HCT116 (cell line): ENCODE data around the gene TRIOBP. TPM values are rescaled to one million over a fixed set of nuclear protein-coding genes. Genes with fewer than 3 reads are reported as not detected.

Source experiments
- ATAC-seq: fragments of 200-7000 bp; cut with Tn5 transposase; 2 replicates; pipeline ENCODE4 v1.9.1; 2020; ENCODE audit warnings: mild to moderate bottlenecking, moderate library complexity
- BruUV-seq: library from RNA; stranded (reverse); fragments of 400-500 nt; replicated peaks from 2 replicates; lab custom pipeline; 2021; lab: Mats Ljungman, UMichigan
- CTCF ChIA-PET: fragments of 300-600 bp; sonication (Branson Sonifier 250); formaldehyde crosslinking; loops from one replicate; lab custom pipeline; 2021; ENCODE audit warnings: antibody characterized with exemption; lab: Charles Lee
- POLR2A ChIA-PET: fragments of 300-600, 350-600 bp; sonication (Branson Sonifier 250); formaldehyde crosslinking; loops from one replicate; lab custom pipeline; 2021; ENCODE audit warnings: antibody characterized with exemption; lab: Charles Lee
- RAD21 ChIA-PET, 2 experiments: fragments of 300-600 bp; sonication (Branson Sonifier 250); formaldehyde crosslinking; loops; one replicate each; lab custom pipeline; 2023; ENCODE audit warnings: low total read pairs in 2 of 2; ENCODE audit not compliant: uncharacterized antibody in 2 of 2, unreplicated experiment in 2 of 2, low non-redundant PET in 1 of 2; lab: Charles Lee
- DNase-seq: peaks from one replicate; pipeline ENCODE4 v3.0.0-alpha.2; 2010; ENCODE audit warnings: low read depth, low spot score
- H2AFZ ChIP-seq: fragments of 200-600 bp; shearing (Covaris generic), sonication (generic); 2 replicates; pipeline ENCODE4 v1.6.1; 2017; ENCODE audit warnings: low read depth, mixed run types, mixed read lengths, antibody characterized with exemption, low read length; ENCODE audit not compliant: poor library complexity, severe bottlenecking
- H3K27ac ChIP-seq: 2 replicates; pipeline ENCODE4 v1.5.1; 2012; ENCODE audit warnings: low read depth, low read length
- H3K27me3 ChIP-seq: fragments of 200-600 bp; sonication (generic); 2 replicates; pipeline ENCODE4 v1.6.1; 2016; ENCODE audit warnings: mixed run types, low read length, mixed read lengths; ENCODE audit not compliant: insufficient read depth
- H3K36me3 ChIP-seq, 2 experiments: fragments of 200-500 bp in 1 of 2; fragments of 200-600 bp in 1 of 2; sonication (Bioruptor generic) in 1 of 2; sonication (generic) in 1 of 2; 2 replicates each; pipeline versions ENCODE4 v1.5.1 to v1.6.1; 2014 to 2016; ENCODE audit warnings: low read length in 2 of 2, inconsistent platforms in 1 of 2, mixed read lengths in 1 of 2, mixed run types in 1 of 2; ENCODE audit not compliant: insufficient read depth in 2 of 2, control insufficient read depth in 1 of 2
- H3K4me1 ChIP-seq, 2 experiments: fragments of 200-600 bp in 1 of 2; sonication (generic) in 1 of 2; 2 replicates each; pipeline versions ENCODE4 v1.5.1 to v1.6.1; 2012 to 2017; ENCODE audit warnings: low read length in 2 of 2, inconsistent platforms in 1 of 2, mild to moderate bottlenecking in 1 of 2, mixed read lengths in 1 of 2, mixed run types in 1 of 2, moderate library complexity in 1 of 2; ENCODE audit not compliant: insufficient read depth in 2 of 2, control insufficient read depth in 1 of 2
- H3K4me2 ChIP-seq: fragments of 200-600 bp; sonication (generic); 2 replicates; pipeline ENCODE4 v1.6.1; 2017; ENCODE audit warnings: mixed run types, low read length, mixed read lengths
- H3K4me3 ChIP-seq, 2 experiments: fragments of 200-600 bp in 1 of 2; sonication (generic) in 1 of 2; replicated peaks in 1 of 2; 2 replicates each; pipeline ENCODE4 v1.5.1; 2011 to 2016; ENCODE audit warnings: low read length in 2 of 2, control low read depth in 1 of 2, low read depth in 1 of 2, mild to moderate bottlenecking in 1 of 2, mixed read lengths in 1 of 2, mixed run types in 1 of 2
- H3K79me2 ChIP-seq: fragments of 200-600 bp; sonication (generic); 2 replicates; pipeline ENCODE4 v1.6.1; 2017; ENCODE audit warnings: mild to moderate bottlenecking, mixed run types, low read length, moderate library complexity, mixed read lengths; ENCODE audit not compliant: insufficient read depth
- H3K9ac ChIP-seq: fragments of 200-600 bp; sonication (generic); 2 replicates; pipeline ENCODE4 v1.6.1; 2016; ENCODE audit warnings: low read length, mixed read lengths
- H3K9me2 ChIP-seq: fragments of 200-600 bp; sonication (generic), shearing (Covaris generic); 2 replicates; pipeline ENCODE4 v1.6.1; 2017; ENCODE audit warnings: mixed run types, mild to moderate bottlenecking, moderate library complexity; ENCODE audit not compliant: insufficient read depth
- H3K9me3 ChIP-seq, 2 experiments: fragments of 200-500 bp in 1 of 2; fragments of 200-600 bp in 1 of 2; sonication (Bioruptor generic) in 1 of 2; sonication (generic) in 1 of 2; 2 replicates each; pipeline ENCODE4 v1.6.1; 2014 to 2017; ENCODE audit warnings: low read length in 2 of 2, mixed read lengths in 2 of 2, inconsistent platforms in 1 of 2, low read depth in 1 of 2, mild to moderate bottlenecking in 1 of 2, mixed run types in 1 of 2, moderate library complexity in 1 of 2; ENCODE audit not compliant: control insufficient read depth in 1 of 2, insufficient read depth in 1 of 2
- H4K20me1 ChIP-seq: fragments of 200-600 bp; sonication (generic), shearing (Covaris generic); 2 replicates; pipeline ENCODE4 v1.6.1; 2017; ENCODE audit warnings: mixed run types, mild to moderate bottlenecking, moderate library complexity; ENCODE audit not compliant: insufficient read depth
- ATF3 ChIP-seq: IDR thresholded peaks from 2 replicates; pipeline ENCODE4 v1.6.1; 2012
- CTCF ChIP-seq, 3 experiments: fragments of 200-600 bp in 1 of 3; sonication (generic) in 1 of 3; IDR thresholded peaks in 2 of 3; conservative IDR thresholded peaks in 1 of 3; 2 replicates each; pipeline ENCODE4 v1.5.1; 2012 to 2017; ENCODE audit warnings: low read depth in 2 of 3, low read length in 2 of 3, antibody characterized with exemption in 1 of 3, borderline replicate concordance in 1 of 3, control low read depth in 1 of 3, mild to moderate bottlenecking in 1 of 3, mixed read lengths in 1 of 3, mixed run types in 1 of 3, moderate library complexity in 1 of 3; ENCODE audit not compliant: insufficient read depth in 1 of 3
- EGR1 ChIP-seq: IDR thresholded peaks from 2 replicates; pipeline ENCODE4 v1.6.1; 2012; ENCODE audit warnings: low read depth
- ELF1 ChIP-seq: IDR thresholded peaks from 2 replicates; pipeline ENCODE4 v1.6.1; 2012; ENCODE audit warnings: low read depth, borderline replicate concordance
- EZH2phosphoT487 ChIP-seq: fragments of 200-600 bp; IDR thresholded peaks from 2 replicates; pipeline ENCODE4 v1.6.1; 2018; ENCODE audit warnings: antibody characterized with exemption, borderline replicate concordance
- JUND ChIP-seq: IDR thresholded peaks from 2 replicates; pipeline ENCODE4 v1.6.1; 2012
- POLR2AphosphoS5 ChIP-seq: IDR thresholded peaks from 2 replicates; pipeline ENCODE4 v1.6.1; 2011; ENCODE audit warnings: mild to moderate bottlenecking, low read depth, low read length, moderate library complexity
- RAD21 ChIP-seq: IDR thresholded peaks from 2 replicates; pipeline ENCODE4 v1.6.1; 2012; ENCODE audit warnings: low read depth, mild to moderate bottlenecking
- SIN3A ChIP-seq: IDR thresholded peaks from 2 replicates; pipeline ENCODE4 v1.6.1; 2012; ENCODE audit warnings: low read depth
- TCF7L2 ChIP-seq: IDR thresholded peaks from 2 replicates; pipeline ENCODE4 v1.7.0; 2011; ENCODE audit warnings: borderline replicate concordance, inconsistent platforms; ENCODE audit not compliant: insufficient read depth, insufficient read length; ENCODE audit errors: extremely low read depth
- ZFX ChIP-seq: fragments of 450-650 bp; IDR thresholded peaks from 2 replicates; pipeline ENCODE4 v1.6.1; 2017
- ZNF274 ChIP-seq: fragments of 200-500 bp; sonication (Bioruptor generic); IDR thresholded peaks from 2 replicates; pipeline ENCODE4 v1.6.1; 2014; ENCODE audit warnings: mild to moderate bottlenecking, low read depth, low read length, inconsistent platforms
- intact Hi-C: fragments of 100-400 bp; cut with micrococcal nuclease; formaldehyde crosslinking; loops from 2 replicates; pipeline ENCODE4 v1.10.0; 2022
- total RNA-seq: library from RNA; stranded (reverse); gene quantifications from one replicate; pipeline ENCODE4 v1.2.1, GENCODE V29; 2021; ENCODE audit not compliant: unreplicated experiment
- TF ChIP-seq, protein P1 (sequence below): IDR thresholded peaks from 2 replicates; pipeline ENCODE4 v1.6.1; 2012
- TF ChIP-seq, protein P2 (sequence below): IDR thresholded peaks from 2 replicates; pipeline ENCODE4 v1.6.1; 2012; ENCODE audit warnings: low read depth

Gene TRIOBP
- total RNA-seq, 1 experiment from 2014 or later = 244 TPM

GRCh38 chr22:37765953-37766576 is 69.2 kb downstream of the TRIOBP start:
- ChIA-PET POLR2A (no interaction called here), CTCF (no interaction called here), RAD21 (no interaction called here)
- Histone ChIP-seq H3K9ac (no peak overlapping the region), H3K9me2 (no peaks in the 10 kb centered on the region), H3K9me3 (no peaks in the 10 kb centered on the region), H3K4me2 (no peak overlapping the region), H3K27ac (peak overlapping the region; percentile 10; the same call in 1 of the 2 replicates), H4K20me1 (no peaks in the 10 kb centered on the region), H2AFZ (no peak overlapping the region), H3K4me3 (no peak overlapping the region), H3K27me3 (no peaks in the 10 kb centered on the region), H3K36me3 (peaks cover 26 to 53% of the 10 kb centered on the region in 2 experiments), H3K4me1 (peaks cover 12 to 49% of the 10 kb centered on the region in 2 experiments), H3K79me2 (no peaks in the 10 kb centered on the region; the same call in 1 of the 2 replicates)
- peak; percentile 33; the same call in 1 of the 2 replicates for TF ChIP-seq POLR2AphosphoS5
- TF ChIP-seq, protein P1, sequence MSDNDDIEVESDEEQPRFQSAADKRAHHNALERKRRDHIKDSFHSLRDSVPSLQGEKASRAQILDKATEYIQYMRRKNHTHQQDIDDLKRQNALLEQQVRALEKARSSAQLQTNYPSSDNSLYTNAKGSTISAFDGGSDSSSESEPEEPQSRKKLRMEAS = no peak
- DNase-seq (no peak), ATAC-seq (no peak)
- TSS peak; percentile 0 for BruUV-seq
- intact Hi-C loops = no loop called here

- Histone ChIP-seq H3K27ac (no peak overlapping the region), H2AFZ (no peak overlapping the region), H3K4me2 (no peak overlapping the region), H3K4me1 (peaks cover 0 to 28% of the 10 kb centered on the region in 2 experiments; a peak in 1 of 4 replicates), H3K9ac (no peak overlapping the region), H3K9me2 (no peaks in the 10 kb centered on the region), H3K27me3 (no peaks in the 10 kb centered on the region), H3K9me3 (no peaks in the 10 kb centered on the region), H4K20me1 (no peaks in the 10 kb centered on the region), H3K4me3 (no peak overlapping the region), H3K79me2 (no peaks in the 10 kb centered on the region; the same call in 1 of the 2 replicates), H3K36me3 (peaks cover 31 to 63% of the 10 kb centered on the region in 2 experiments)
- intact Hi-C loops = no loop called here
- POLR2A ChIA-PET = interaction anchor here (1.7 kb wide), 1 partner anchor 9 kb away, joined by 5 read pairs; no protein-coding TSS in a partner anchor
- no TSS peak for BruUV-seq
- CTCF ChIA-PET = interaction anchor here (0.9 to 2.2 kb wide), 5 partner anchors 13 to 18 kb away, joined by 3 to 9 read pairs (median 3); no protein-coding TSS in a partner anchor
- DNase-seq (no peak), ATAC-seq (peak; percentile 72)
- RAD21 ChIA-PET = no interaction called here
- TF ChIP-seq ELF1 (no peak), JUND (no peak), EZH2phosphoT487 (no peak), TCF7L2 (no peak), ATF3 (no peak), CTCF (IDR thresholded peaks at IDR 0.05 in 2 of 3, conservative IDR thresholded peaks at IDR 0.05 in 1 of 3; ENCODE audit: borderline replicate concordance in 1 of 3, insufficient read depth in 1 of 3, low read depth in 2 of 3, low read length in 2 of 3) (peak in 2 of 3 experiments; percentile 59 to 60; a peak in 4 of 6 replicates), ZFX (no peak), ZNF274 (no peak), RAD21 (peak; percentile 11; the same call in 1 of the 2 replicates), SIN3A (no peak), EGR1 (no peak)
- TF ChIP-seq, protein P2, sequence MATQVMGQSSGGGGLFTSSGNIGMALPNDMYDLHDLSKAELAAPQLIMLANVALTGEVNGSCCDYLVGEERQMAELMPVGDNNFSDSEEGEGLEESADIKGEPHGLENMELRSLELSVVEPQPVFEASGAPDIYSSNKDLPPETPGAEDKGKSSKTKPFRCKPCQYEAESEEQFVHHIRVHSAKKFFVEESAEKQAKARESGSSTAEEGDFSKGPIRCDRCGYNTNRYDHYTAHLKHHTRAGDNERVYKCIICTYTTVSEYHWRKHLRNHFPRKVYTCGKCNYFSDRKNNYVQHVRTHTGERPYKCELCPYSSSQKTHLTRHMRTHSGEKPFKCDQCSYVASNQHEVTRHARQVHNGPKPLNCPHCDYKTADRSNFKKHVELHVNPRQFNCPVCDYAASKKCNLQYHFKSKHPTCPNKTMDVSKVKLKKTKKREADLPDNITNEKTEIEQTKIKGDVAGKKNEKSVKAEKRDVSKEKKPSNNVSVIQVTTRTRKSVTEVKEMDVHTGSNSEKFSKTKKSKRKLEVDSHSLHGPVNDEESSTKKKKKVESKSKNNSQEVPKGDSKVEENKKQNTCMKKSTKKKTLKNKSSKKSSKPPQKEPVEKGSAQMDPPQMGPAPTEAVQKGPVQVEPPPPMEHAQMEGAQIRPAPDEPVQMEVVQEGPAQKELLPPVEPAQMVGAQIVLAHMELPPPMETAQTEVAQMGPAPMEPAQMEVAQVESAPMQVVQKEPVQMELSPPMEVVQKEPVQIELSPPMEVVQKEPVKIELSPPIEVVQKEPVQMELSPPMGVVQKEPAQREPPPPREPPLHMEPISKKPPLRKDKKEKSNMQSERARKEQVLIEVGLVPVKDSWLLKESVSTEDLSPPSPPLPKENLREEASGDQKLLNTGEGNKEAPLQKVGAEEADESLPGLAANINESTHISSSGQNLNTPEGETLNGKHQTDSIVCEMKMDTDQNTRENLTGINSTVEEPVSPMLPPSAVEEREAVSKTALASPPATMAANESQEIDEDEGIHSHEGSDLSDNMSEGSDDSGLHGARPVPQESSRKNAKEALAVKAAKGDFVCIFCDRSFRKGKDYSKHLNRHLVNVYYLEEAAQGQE = no peak
Observed at GRCh38 chr22:37768273-37768672, 71.4 kb downstream of the TRIOBP start.
